ENCODE results near the gene PRDM16.

GRCh38 chr1:3216015-3216391, 147.0 kb downstream of the PRDM16 start:
- no peak for TF ChIP-seq CTCF (IDR thresholded peaks at IDR 0.05)
- no peak for TF ChIP-seq POLR2A (IDR thresholded peaks at IDR 0.05)
- no peak for TF ChIP-seq POLR2AphosphoS5 (IDR thresholded peaks at IDR 0.05)
- no peak for TF ChIP-seq EP300 (IDR thresholded peaks at IDR 0.05)
